ENCODE results near the gene ZNF334. TPM values are rescaled to one million over a fixed set of nuclear protein-coding genes. Genes with fewer than 3 reads are reported as not detected.

ZNF334 gene
- total and polyA plus RNA-seq, 2 of the 4 experiments (the other 2 are of a cell fraction) = 1.4 to 2.1 TPM

DNA sequence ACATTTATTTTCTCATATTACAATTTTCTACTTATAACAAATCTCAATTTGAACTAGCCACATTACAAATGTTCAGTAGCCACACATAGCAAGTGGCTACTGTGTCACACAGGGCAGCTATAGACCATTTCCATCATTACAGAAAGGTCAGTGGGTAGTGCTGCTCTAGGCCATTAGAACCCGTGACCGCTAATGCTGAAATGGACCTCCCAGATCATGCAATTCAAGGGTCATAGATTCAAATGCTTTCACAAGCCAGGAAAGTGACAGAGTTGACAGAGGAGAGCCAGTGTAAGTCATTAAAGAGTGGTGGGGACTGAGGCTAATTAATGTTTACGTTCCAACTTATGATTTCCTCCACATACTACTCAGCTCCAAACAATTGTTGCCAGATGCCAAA lies 40.6 kb upstream of the ZNF334 start:
- dilution Hi-C loops (cut with HindIII; ENCODE audit: low sequenced_read_pairs, unreplicated experiment) = no loop called here
- no peak overlapping the region for H2BK120ac ChIP-seq (ENCODE audit: low read depth, low read length)
- H2BK20ac ChIP-seq (ENCODE audit: low read depth, low read length) = no peak overlapping the region
- H3K36me3 ChIP-seq (ENCODE audit: control insufficient read depth, insufficient read depth, low read length) = no peaks in the 10 kb centered on the region
- H3K4me3 ChIP-seq (ENCODE audit: insufficient read depth, low read depth, low read length) = no peak overlapping the region
- H4K91ac ChIP-seq (ENCODE audit: insufficient read depth, low read depth, low read length) = no peak overlapping the region
- no peak overlapping the region for H3K4me2 ChIP-seq (ENCODE audit: low read depth, low read length)
- intact Hi-C loops (cut with micrococcal nuclease) = no loop called here
- H3K9ac ChIP-seq (ENCODE audit: low read depth, low read length) = no peak overlapping the region
- no TSS peak for BruUV-seq (replicated peaks)
- no peak overlapping the region for H2AK9ac ChIP-seq (replicated peaks; ENCODE audit: low read depth, low read length, poor library complexity)
- no peak overlapping the region for H2BK5ac ChIP-seq (ENCODE audit: low read depth, low read length, poor library complexity, severe bottlenecking)
- no CpG with 5 or more reads among the region's 3 CpGs for WGBS, 2 experiments (ENCODE audit: extremely low coverage in 2 of 2, insufficient read length in 1 of 2)
- DNase-seq (no peak), ATAC-seq (ENCODE audit: low read depth) (no peak)
- no peak overlapping the region for H2BK15ac ChIP-seq (ENCODE audit: low read depth, low read length)
- ChIA-PET POLR2A (ENCODE audit: unreplicated experiment) (no interaction called here), CTCF (no interaction called here)
- H3K27ac ChIP-seq (ENCODE audit: insufficient read depth, low read length) = no peak overlapping the region
- H3K9me1 ChIP-seq (ENCODE audit: insufficient read depth, low read length) = no peaks in the 10 kb centered on the region
- peaks cover 2% of the 10 kb centered on the region for H3K27me3 ChIP-seq (ENCODE audit: control insufficient read depth, insufficient read depth, low read length)
- H4K8ac ChIP-seq (ENCODE audit: low read depth in 2 of 2, low read length in 2 of 2) = no peak overlapping the region
- no peak overlapping the region for H3K56ac ChIP-seq (ENCODE audit: extremely low read depth, insufficient read depth, low read length)
- no peaks in the 10 kb centered on the region for H3K79me1 ChIP-seq (ENCODE audit: low read depth in 1 of 2, low read length in 2 of 2)
- H3K18ac ChIP-seq (ENCODE audit: low read depth, low read length) = no peak overlapping the region
- H3K4me1 ChIP-seq (ENCODE audit: control insufficient read depth, insufficient read depth, low read length) = peaks cover 1% of the 10 kb centered on the region; the same call in 1 of the 2 replicates
- H3K4ac ChIP-seq (ENCODE audit: low read depth, low read length) = no peak overlapping the region
- H4K5ac ChIP-seq (ENCODE audit: low read depth, low read length) = no peak overlapping the region
- H3K23ac ChIP-seq (ENCODE audit: low read depth, low read length) = no peak overlapping the region
- H4K20me1 ChIP-seq (ENCODE audit: insufficient read depth, low read length) = no peaks in the 10 kb centered on the region
- H2AFZ ChIP-seq (replicated peaks; ENCODE audit: low read length, poor library complexity) = no peak overlapping the region
- H3K9me3 ChIP-seq (ENCODE audit: control insufficient read depth, insufficient read depth, low read length) = no peaks in the 10 kb centered on the region
- H2AK5ac ChIP-seq (ENCODE audit: low read depth, low read length) = no peak overlapping the region
- no peak overlapping the region for H3K14ac ChIP-seq (replicated peaks; ENCODE audit: low read depth, low read length)
- TF ChIP-seq, protein P1, sequence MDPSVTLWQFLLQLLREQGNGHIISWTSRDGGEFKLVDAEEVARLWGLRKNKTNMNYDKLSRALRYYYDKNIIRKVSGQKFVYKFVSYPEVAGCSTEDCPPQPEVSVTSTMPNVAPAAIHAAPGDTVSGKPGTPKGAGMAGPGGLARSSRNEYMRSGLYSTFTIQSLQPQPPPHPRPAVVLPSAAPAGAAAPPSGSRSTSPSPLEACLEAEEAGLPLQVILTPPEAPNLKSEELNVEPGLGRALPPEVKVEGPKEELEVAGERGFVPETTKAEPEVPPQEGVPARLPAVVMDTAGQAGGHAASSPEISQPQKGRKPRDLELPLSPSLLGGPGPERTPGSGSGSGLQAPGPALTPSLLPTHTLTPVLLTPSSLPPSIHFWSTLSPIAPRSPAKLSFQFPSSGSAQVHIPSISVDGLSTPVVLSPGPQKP (IDR thresholded peaks at IDR 0.05; ENCODE audit: borderline replicate concordance, low read depth, low read length) = no peak
- no peak for TF ChIP-seq SMC3 (IDR thresholded peaks at IDR 0.05; ENCODE audit: low read depth, low read length)
- TF ChIP-seq, protein P2, sequence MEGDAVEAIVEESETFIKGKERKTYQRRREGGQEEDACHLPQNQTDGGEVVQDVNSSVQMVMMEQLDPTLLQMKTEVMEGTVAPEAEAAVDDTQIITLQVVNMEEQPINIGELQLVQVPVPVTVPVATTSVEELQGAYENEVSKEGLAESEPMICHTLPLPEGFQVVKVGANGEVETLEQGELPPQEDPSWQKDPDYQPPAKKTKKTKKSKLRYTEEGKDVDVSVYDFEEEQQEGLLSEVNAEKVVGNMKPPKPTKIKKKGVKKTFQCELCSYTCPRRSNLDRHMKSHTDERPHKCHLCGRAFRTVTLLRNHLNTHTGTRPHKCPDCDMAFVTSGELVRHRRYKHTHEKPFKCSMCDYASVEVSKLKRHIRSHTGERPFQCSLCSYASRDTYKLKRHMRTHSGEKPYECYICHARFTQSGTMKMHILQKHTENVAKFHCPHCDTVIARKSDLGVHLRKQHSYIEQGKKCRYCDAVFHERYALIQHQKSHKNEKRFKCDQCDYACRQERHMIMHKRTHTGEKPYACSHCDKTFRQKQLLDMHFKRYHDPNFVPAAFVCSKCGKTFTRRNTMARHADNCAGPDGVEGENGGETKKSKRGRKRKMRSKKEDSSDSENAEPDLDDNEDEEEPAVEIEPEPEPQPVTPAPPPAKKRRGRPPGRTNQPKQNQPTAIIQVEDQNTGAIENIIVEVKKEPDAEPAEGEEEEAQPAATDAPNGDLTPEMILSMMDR (conservative IDR thresholded peaks at IDR 0.05; ENCODE audit: low read depth, low read length) = no peak
- TF ChIP-seq, protein P3, sequence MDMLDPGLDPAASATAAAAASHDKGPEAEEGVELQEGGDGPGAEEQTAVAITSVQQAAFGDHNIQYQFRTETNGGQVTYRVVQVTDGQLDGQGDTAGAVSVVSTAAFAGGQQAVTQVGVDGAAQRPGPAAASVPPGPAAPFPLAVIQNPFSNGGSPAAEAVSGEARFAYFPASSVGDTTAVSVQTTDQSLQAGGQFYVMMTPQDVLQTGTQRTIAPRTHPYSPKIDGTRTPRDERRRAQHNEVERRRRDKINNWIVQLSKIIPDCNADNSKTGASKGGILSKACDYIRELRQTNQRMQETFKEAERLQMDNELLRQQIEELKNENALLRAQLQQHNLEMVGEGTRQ (IDR thresholded peaks at IDR 0.05; ENCODE audit: low read depth, low read length) = no peak
- TF ChIP-seq CHD1 (IDR thresholded peaks at IDR 0.05; ENCODE audit: low read depth, low read length) = no peak
- no peak for TF ChIP-seq RAD21 (IDR thresholded peaks at IDR 0.05; ENCODE audit: low read length)
- no peak for TF ChIP-seq NFE2L2 (IDR thresholded peaks at IDR 0.05; ENCODE audit: low read depth, low read length)
- TF ChIP-seq POLR2A (IDR thresholded peaks at IDR 0.05; ENCODE audit: low read depth, low read length) = no peak
- no peak for TF ChIP-seq MAFK (IDR thresholded peaks at IDR 0.05; ENCODE audit: low read depth, low read length)
- TF ChIP-seq RCOR1 (IDR thresholded peaks at IDR 0.05; ENCODE audit: insufficient replicate concordance, low read length) = no peak
- TF ChIP-seq BHLHE40 (IDR thresholded peaks at IDR 0.05; ENCODE audit: low read depth, low read length) = no peak
- in situ Hi-C loops (cut with MboI; ENCODE audit: low sequenced_read_pairs) = no loop called here
